Stimulated activated CD4-positive, alpha-beta T cell treated with anti-CD3 and anti-CD28 coated beads, Interleukin-2, amount 100 ng/mL, for 4 hours (primary cell): Measurements from ENCODE around the gene ERP29.
"Not testable (repeated sequence)": the region's sequence is repeated elsewhere in the genome, so short reads cannot be mapped to it uniquely, and the experiment has no call there.

Experiments
- DNase-seq: peaks from one replicate; pipeline ENCODE4 v3.0.0-alpha.2; 2020; ENCODE audit warnings: low read depth

The ERP29 gene

DNA sequence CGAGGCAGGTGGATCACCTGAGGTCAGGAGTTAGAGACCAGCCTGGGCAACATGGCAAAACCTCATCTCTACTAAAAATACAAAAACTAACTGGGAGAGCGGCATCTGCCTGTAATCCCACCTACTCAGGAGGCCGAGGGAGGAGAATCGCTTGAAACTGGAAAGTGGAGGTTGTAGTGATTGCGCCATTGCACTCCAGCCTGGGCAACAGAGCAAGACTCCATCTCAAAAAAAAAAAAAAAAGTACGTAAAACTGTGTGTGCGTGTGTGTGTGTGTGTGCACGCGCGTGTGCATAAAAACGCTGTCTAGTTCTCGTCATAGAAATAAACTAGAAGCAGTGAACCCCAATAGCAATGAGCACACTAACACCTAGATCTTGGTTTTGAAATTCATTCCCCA is 23.4 kb downstream of the ERP29 start:
- DNase-seq: not testable (repeated sequence)

- DNase-seq: no peak
Measured at GRCh38 chr12:112046003-112046402, 32.8 kb downstream of the ERP29 start.

DNA sequence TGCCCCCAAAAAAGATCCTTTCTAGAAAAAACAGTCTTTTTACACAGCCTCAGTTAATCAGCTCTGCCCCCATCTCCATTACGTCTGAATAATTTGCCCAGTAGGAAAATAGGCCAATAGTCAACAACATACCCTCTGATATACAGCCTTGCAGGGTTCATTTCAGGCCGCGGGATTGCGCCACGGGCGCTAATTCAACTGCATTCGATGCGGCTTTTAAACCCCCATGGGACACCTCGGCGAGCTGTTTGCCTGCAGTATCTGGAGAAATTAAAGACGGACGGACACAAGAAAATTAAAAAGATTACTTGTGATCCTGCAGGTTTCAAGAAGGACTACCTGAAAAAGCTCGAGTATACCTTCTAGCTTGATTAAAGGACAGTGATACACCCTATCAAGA is 36.1 kb downstream of the ERP29 start:
- DNase-seq: no peak

- DNase-seq: no peak
Measured at GRCh38 chr12:112061137-112061536, 47.9 kb downstream of the ERP29 start.

DNA sequence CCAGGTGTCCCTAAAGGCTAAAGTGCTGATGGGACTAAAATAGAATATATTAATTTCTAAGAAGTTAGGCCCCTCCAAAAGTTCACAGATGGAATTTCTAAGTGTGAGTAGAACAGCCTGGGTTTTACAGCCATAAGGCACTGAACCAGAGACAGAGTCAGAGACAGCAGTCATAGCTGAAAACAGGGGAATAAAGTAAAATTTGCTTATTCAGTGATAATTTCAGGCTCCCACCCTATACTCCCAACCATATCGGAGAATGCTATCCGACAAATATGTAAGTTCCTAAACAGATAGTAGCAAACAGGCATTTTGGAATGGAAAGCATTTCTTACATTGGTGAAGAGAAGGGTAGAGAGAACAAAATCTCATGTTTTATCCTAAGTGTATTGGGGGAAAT is 50.0 kb downstream of the ERP29 start:
- no peak for DNase-seq

GRCh38 chr12:112066566-112066965 is 53.3 kb downstream of the ERP29 start:
- DNase-seq: no peak
